HCT116 (cell line): ENCODE results near the gene SECISBP2.

Source experiments
- MAX ChIP-seq: IDR thresholded peaks from 2 replicates; pipeline ENCODE4 v1.6.1; 2012
- SIN3A ChIP-seq: IDR thresholded peaks from 2 replicates; pipeline ENCODE4 v1.6.1; 2012; ENCODE audit warnings: low read depth

DNA sequence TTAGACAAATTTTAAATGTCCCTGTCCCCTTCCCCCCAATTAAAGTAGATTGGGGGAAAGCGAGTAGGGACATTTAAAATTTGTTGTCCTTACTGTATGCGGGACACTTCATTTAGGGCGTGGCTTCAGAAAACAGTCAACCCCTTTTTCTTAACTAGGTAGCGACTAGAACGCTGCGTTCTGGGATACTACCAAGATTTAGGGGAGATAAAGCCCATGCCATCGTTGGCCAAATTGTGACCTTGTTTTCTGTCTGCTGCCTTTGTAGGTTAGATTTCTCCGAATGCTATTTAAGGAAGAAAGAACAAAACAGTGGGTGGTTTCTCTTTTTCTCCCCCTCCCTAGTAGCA is 6.1 kb upstream of the SECISBP2 start:
- no peak for TF ChIP-seq SIN3A
- TF ChIP-seq MAX: no peak
